ENCODE measurements around the gene USP24.
"Not testable (repeated sequence)": the region's sequence is repeated elsewhere in the genome, so short reads cannot be mapped to it uniquely, and the experiment has no call there.

Gene USP24

DNA sequence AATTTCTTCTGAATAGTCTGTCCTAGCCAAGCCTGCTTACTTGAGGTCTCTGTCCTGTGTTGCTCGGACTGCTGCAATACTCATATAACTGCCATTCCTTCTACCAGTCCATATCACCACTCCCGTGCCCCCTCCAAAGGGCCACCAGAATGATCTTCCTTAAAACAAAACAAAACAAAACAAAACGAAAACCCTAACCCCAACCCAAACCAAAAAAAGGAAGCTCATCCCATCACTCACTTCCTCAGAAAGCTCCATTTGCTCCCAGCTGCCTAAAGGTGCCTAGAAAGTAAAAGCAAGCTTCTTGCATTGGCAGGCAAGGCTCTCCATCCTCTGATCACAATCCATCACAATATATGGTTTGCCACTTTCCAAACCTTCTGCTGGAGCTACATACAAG is 20.3 kb downstream of the USP24 start:
- no peak for DNase-seq

- no peak for DNase-seq
Measured at GRCh38 chr1:55192093-55192492, 23.1 kb downstream of the USP24 start.

GRCh38 chr1:55191219-55191952 is 23.8 kb downstream of the USP24 start:
- not testable (repeated sequence) for DNase-seq

DNA sequence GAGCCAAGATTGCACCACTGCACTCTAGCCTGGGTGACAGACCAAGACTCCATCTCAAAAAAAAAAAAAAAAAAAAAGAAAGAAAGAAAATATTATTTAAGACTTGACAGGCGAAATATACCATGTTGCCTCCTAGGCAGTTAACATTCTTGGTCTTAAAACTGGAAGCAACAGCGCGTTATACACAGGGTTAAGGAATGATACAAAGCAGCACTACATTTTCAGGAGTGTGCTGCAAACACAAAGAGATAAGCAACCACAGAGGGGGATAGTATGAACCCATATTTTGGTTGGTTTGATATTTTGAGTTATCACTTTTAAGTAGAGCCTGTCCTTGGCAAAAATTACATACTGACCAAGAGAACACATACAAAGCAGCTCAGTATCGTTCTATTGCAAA is 25.1 kb downstream of the USP24 start:
- no peak for DNase-seq

- no peak for DNase-seq
Measured at GRCh38 chr1:55188909-55189308, 26.3 kb downstream of the USP24 start.

- DNase-seq, result no peak
Measured at GRCh38 chr1:55185832-55186231, 29.3 kb downstream of the USP24 start.

GRCh38 chr1:55184859-55185258 is 30.3 kb downstream of the USP24 start:
- no peak for DNase-seq

- no peak for DNase-seq
Measured at GRCh38 chr1:55181666-55182065, 33.5 kb downstream of the USP24 start.

- no peak for DNase-seq
Measured at GRCh38 chr1:55180075-55180670, 35.0 kb downstream of the USP24 start.

DNA sequence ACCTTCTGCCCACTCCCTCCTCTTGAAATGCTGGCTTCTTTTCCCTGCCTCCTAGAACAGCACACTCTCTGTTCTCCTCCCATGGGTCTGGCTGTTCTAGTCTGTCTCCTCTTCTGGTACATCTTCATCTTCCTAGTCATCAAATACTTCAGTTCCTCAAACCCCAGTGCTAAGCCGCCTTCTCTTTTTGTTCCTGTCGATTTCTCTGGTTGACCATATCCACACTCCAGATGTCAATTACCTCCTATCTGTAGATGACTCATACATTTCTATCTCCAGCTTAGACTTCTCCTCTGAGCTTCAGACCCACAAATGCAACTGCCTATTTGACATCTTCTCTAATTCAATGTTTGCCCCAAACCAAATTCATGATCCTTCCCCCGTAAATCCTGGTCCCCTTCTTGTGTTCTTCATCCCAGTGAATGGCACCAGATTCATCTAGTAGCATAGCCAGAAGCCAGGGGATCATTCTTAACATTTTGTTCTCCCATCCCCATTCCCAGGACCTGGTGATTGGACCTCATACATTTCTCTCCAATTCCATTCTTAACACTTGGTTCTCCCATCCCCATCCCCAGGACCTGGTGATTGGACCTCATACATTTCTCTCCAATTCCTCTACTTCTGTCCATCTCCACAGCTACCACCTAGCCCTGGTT is 35.9 kb downstream of the USP24 start:
- DNase-seq, result no peak

DNA sequence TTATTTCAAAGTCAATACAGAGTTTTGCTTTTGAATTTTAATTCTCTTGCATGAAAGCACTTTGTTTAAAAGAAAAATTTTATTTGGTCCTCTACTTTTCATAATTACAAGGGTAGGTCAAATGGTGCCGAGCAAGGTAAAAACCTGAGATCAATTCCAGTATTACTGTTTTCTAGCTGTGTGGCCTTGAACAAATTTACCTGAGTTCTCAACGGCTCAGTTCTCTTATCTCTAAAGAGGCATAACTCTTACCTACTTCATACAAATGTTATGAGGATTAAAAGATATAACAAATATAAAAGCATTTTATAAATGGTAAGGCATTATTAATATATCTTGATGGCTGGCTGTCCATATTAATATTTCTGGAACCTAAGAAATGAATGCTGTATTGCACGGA is 42.5 kb downstream of the USP24 start:
- DNase-seq, result no peak

DNA sequence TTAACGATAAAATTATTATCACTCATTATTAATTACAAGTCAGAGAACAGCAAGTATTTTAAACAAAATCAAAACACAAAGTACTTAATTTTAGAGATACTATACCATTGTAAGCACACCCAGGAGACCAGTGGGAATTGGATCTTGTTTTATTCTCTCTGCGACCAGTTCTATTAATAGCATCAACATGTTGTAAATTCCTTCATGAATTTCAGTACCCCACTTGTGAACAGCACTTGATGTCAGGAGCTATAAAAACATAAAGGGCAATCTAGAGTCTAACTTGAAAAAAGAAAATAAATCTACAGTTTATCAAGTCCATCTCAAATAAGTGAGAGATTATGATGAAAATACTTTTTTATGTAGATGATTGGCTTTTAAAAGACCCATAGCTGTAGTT is 42.9 kb downstream of the USP24 start:
- no peak for DNase-seq

DNA sequence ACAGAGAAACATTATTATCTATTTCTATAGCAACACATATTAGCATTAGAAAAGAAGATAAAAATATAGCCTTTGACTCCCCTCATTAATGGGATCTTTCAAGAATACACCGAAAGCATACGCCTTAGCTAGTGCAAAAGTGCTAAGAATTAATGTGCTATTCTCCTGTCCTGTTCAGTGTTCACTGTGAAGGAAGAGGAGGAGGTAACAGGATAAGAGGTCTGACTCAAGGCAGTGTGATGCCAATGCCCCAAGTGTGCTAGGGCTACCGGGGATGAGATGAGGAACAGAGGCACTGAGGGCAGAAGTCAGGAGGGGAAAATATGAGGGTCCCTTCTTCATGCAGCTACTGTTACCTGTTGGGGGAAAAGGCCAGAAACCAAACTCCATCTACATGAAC is 43.5 kb downstream of the USP24 start:
- no peak for DNase-seq

DNA sequence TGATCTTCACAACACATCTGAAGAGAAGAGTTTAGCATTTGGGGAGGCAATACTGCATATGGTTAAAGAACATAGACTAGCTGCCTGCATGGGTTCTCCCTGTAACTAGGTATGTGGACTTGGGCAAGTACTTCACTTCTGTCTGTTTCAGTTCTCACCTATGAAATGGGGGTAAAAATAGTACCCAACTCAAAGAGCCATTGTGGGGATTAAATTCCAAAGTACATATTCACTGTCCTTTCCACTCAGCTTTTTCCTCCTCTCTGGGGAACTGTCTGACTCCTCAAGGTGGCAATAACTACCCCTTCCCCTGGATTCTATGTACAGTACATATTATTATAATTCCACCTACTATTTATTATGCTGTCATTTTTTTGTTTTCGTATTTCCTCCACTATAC is 44.7 kb downstream of the USP24 start:
- no peak for DNase-seq

GRCh38 chr1:55169126-55169525 is 46.0 kb downstream of the USP24 start:
- no peak for DNase-seq

DNA sequence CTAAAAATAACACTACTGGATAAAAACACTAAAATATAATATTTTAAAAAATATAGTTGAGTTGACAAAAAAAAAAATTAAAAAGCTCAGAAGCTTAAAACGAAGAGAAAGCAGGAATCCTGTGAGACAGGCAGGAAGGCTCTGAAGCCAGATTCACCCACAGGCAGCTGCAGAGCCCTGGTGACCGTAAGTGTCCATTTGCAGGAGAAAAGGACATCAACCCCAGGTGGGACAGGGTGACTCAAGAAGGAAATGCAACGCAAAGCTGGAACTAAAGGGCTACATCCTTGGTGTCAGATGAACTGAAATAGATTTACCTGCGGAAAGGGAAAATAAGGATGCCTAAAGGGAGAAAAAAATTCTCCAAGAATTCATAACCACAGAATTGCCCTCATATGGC is 46.8 kb downstream of the USP24 start:
- DNase-seq, result no peak

DNA sequence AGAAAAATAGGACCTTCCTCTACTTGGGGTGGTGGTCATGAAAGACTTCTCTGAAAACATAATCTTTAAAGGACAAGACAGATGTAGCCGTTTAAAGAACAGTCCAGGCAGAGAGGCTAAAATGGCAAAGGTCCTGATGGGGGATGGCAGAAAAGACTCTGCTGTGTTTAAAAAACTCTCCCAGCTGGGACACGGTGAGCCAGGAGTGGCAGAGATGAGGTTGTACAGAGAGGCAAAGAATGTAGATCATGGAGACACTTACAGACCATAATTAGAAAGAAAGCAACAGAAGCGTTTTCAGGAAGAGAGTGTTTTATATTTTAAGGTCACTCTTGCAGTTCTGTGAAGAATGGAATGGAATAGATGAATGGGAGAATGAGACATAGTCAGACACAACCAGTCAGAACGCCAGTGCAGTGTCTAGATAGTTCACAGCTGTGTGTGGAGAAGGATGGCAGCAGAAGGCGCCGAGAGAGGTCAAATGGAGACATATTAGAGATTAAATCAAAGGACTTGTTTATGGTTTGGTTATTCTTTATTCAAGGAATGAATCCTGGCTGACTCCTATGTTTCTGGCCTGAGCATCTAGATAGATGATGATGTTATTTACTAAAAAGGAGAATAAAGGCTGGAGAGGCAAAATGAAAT is 47.8 kb downstream of the USP24 start:
- no peak for DNase-seq

DNA sequence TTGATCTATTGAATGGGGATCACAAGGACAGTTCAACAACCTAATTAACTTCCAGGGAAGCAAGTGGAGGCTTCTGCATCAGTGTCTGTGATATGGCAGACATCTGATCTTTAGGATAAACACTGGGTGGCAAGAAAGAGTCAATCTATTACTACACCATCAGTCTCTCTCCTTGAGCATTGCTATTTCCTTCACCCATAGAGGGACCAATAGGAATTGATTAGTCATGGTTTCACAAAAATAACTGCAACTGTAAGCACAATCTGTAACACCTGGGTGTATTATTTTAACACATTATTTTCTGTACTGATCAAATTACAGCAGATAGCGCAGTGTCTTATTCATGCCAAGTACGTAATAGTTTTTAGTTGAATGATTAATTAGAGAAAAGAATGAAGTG is 50.3 kb downstream of the USP24 start:
- no peak for DNase-seq

- DNase-seq, result no peak
Measured at GRCh38 chr1:55159571-55159970, 55.6 kb downstream of the USP24 start.

DNA sequence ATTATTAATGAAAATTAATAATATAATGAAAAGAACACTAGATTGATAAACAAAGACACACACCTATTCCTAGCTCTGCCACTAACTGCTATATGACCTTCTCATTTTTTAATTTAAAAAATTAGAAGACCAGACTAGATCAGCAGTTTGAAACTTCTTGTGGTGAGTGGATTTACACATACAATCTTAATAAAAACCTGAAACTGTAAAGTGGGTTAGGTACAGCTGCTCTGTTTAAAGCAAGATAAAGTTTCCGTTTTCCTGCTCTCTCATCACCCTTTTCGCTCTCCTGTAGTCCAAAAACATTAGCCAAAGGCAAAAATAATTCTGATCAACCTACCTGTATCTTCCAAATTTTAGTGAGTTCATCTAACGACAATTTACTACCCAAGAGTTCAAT is 58.6 kb downstream of the USP24 start:
- DNase-seq, result no peak

GRCh38 chr1:55156093-55156492 is 59.1 kb downstream of the USP24 start:
- no peak for DNase-seq

DNA sequence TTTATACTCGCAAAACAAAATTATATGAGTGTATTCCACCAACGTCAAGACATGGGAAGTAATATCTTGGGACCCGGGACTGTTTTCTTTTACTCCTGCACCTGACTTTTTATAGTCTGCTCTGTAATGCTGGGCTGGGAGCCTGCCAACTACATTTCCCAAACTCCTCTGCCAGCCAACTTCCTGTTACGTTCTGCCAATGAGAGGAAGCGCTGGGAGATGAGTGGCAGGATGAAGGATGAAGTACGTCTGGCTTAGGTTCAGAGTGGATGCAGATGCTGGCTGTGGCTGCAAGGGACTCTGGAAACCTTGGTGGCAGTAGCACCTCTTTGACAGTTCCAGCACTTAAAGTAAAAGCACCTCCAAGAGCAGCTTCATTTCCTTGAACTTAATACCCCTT is 59.6 kb downstream of the USP24 start:
- no peak for DNase-seq

GRCh38 chr1:55154616-55155015 is 60.5 kb downstream of the USP24 start:
- no peak for DNase-seq

DNA sequence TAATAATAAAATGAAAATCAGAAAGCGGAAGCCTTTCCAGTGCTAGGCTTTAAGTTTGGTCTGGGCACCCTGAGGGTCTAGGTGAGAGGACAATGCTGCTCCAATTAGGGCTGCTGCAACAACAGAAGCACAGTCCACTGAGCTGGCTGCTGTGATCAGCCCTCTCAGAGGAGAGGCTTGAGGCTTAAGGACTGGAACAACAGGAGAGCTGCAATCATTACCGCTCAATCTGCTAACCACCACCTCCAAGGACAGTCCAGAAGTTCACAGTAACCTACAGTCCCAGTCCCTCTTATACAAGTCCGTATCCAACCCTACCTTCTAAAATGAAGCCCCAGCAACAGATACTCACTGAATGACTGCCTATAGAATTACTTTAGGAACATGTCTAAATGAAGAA is 62.1 kb downstream of the USP24 start:
- no peak for DNase-seq

Data from activated CD8-positive, alpha-beta memory T cell treated with anti-CD3 and anti-CD28 coated beads, Interleukin-2, amount 50 U/mL, for 4 hours (primary cell).